ENCODE measurements around the gene CALR3. TPM values are rescaled to one million over a fixed set of nuclear protein-coding genes. Genes with fewer than 3 reads are reported as not detected.
"Not testable (repeated sequence)": the region's sequence is repeated elsewhere in the genome, so short reads cannot be mapped to it uniquely, and the experiment has no call there.

Gene CALR3
- total RNA-seq, 4 donors from 2014 or later = not detected

DNA sequence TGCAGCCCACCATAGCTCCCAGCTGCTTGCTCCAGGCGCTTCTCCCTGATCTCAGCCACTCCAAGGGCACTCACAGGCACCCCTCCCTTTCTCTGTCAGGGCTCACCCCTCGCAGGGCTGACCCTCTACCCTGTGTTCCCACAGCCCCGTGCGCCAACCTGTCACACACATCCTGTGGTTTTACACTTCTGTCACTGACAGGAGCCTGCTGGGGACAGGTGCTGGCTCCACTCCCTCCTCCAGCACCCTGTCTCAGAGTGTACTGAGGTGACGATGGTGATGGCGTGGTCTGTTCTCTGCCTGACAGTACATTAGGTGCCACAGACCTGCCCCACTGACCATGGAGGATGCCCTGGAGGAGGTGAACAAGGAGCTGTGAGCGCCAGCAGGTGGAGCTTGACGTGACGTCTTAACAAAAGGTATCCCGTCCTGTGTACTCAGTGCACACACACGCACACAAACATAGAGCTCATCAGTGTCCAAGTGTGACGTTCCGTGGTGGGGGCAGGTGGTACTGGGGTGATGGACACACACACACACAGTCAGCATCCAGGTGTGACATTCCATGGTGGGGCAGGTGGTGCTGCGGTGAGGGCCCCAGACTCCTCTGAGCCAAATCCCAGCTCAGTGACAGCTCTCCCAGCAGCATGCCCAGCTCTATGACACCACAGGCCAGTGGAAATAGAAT, 21.1 kb upstream of the CALR3 start:
- TF ChIP-seq, protein P1, sequence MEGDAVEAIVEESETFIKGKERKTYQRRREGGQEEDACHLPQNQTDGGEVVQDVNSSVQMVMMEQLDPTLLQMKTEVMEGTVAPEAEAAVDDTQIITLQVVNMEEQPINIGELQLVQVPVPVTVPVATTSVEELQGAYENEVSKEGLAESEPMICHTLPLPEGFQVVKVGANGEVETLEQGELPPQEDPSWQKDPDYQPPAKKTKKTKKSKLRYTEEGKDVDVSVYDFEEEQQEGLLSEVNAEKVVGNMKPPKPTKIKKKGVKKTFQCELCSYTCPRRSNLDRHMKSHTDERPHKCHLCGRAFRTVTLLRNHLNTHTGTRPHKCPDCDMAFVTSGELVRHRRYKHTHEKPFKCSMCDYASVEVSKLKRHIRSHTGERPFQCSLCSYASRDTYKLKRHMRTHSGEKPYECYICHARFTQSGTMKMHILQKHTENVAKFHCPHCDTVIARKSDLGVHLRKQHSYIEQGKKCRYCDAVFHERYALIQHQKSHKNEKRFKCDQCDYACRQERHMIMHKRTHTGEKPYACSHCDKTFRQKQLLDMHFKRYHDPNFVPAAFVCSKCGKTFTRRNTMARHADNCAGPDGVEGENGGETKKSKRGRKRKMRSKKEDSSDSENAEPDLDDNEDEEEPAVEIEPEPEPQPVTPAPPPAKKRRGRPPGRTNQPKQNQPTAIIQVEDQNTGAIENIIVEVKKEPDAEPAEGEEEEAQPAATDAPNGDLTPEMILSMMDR (IDR thresholded peaks at IDR 0.05) = no peak
- no peak for TF ChIP-seq POLR2A (IDR thresholded peaks at IDR 0.05)
- H3K27ac ChIP-seq = no peak overlapping the region
- no peak for DNase-seq
- WGBS, 2 donors = 77 to 90% methylated on average over 2 to 8 of the region's 14 CpGs
- H3K9me3 ChIP-seq = no peaks in the 10 kb centered on the region
- H3K4me3 ChIP-seq = no peak overlapping the region
- peaks cover 43 to 100% (median 46%) of the 10 kb centered on the region in 3 donors for H3K36me3 ChIP-seq
- intact Hi-C loops (cut with DNase I) = no loop called here
- H3K4me1 ChIP-seq = no peaks in the 10 kb centered on the region
- no peaks in the 10 kb centered on the region for H3K27me3 ChIP-seq

- Histone ChIP-seq H3K4me1 (no peaks in the 10 kb centered on the region), H3K36me3 (peaks cover 37 to 100% (median 40%) of the 10 kb centered on the region in 3 donors), H3K27me3 (no peaks in the 10 kb centered on the region), H3K27ac (no peak overlapping the region), H3K9me3 (no peaks in the 10 kb centered on the region), H3K4me3 (no peak overlapping the region)
- WGBS, 2 donors = 77 to 89% methylated on average over 12 to 13 of the region's 15 CpGs
- no peak for DNase-seq
- intact Hi-C loops (cut with DNase I) = no loop called here
- TF ChIP-seq, protein P1 (IDR thresholded peaks at IDR 0.05) = no peak
- TF ChIP-seq POLR2A (IDR thresholded peaks at IDR 0.05) = no peak
These were observed 20.4 kb upstream of the CALR3 start for GRCh38 chr19:16516381-16516780.

GRCh38 chr19:16514383-16515019, 18.5 kb upstream of the CALR3 start:
- intact Hi-C loops (cut with DNase I) = no loop called here
- WGBS, 2 donors = 81 to 90% methylated on average over 7 to 18 of the region's 24 CpGs
- H3K36me3 ChIP-seq = peaks cover 22 to 100% (median 36%) of the 10 kb centered on the region in 3 donors

DNA sequence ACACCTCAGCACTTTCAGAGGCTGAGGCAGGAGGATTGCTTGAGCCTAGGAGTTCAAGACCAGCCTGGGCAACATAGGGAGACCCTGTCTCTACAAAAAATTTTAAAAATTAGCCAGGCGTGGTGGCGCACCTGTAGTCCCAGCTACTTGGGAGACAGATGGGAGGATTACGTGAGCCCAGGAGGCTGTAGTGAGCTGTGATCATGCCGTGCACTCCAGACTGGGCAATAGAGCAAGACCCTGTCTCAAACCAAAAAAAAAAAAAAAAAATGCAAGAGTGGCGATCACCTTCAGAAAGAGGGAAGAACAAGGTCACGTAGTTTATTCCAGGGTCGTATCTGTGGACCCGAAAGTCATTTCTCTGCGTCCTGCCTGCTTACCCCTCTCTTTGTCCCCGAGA, 16.6 kb upstream of the CALR3 start:
- Histone ChIP-seq H3K4me1 (peaks cover 0 to 17% (median 0%) of the 10 kb centered on the region in 3 donors), H3K36me3 (peaks cover 13 to 100% (median 18%) of the 10 kb centered on the region in 3 donors)
- H3K27me3 ChIP-seq; H3K27ac ChIP-seq; H3K4me3 ChIP-seq; H3K9me3 ChIP-seq; intact Hi-C loops (cut with DNase I); DNase-seq: not testable (repeated sequence)
- 91 to 95% methylated on average over 10 of the region's 10 CpGs for WGBS, 2 donors

More at GRCh38 chr19:16514383-16515019, 18.5 kb upstream of the CALR3 start:
- Histone ChIP-seq H3K27me3 (no peaks in the 10 kb centered on the region), H3K9me3 (no peaks in the 10 kb centered on the region), H3K27ac (no peak overlapping the region), H3K4me1 (peaks cover 0 to 10% (median 0%) of the 10 kb centered on the region in 3 donors), H3K4me3 (no peak overlapping the region)
- TF ChIP-seq, protein P1 (IDR thresholded peaks at IDR 0.05) = no peak
- TF ChIP-seq POLR2A (IDR thresholded peaks at IDR 0.05) = no peak
- DNase-seq = no peak

DNA sequence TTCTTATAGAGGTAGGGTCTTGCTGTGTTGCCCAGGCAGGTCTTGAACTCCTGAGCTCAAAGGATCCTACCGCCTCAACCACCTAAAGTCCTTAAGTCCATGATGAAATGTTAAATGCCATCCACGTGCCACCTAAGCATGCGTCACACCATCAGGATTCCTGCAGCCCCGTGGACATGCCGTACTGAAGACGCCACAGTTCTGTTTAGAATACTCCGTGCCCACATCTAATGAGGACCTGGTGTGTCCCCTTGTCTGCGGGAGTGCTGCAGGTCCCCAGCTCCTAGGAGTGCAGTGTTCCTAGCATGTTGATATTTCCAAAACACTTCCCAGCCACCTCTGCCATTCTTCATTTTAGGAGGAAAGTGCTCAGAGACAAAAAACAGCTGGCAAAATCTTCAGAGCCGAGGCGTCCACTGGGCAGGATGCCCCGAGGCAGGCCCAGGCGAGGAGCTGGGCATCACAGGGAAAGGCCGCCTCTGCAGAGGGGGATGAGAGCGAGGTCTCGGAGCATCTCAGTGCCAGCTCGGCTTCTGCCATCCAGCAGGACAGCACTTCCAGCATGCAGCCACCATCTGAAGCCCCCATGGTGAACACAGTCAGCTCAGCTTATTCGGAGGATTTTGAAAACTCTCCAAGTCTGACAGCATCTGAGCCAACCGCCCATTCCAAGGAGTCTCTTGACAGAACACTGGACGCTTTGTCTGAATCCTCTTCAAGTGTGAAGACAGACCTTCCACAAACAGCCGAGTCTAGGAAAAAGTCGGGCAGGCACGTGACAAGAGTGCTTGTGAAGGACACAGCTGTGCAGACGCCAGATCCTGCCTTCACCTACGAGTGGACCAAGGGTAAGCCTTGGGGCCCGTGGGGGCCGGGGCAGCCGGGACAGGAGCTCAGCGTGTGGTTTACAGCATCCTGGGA, 13.4 kb upstream of the CALR3 start:
- intact Hi-C loops (cut with DNase I) = no loop called here
- Histone ChIP-seq H3K9me3 (no peaks in the 10 kb centered on the region), H3K36me3 (peaks cover 2 to 96% (median 12%) of the 10 kb centered on the region in 3 donors), H3K27ac (peak overlapping the region; percentile 30 to 81 (median 71)), H3K4me3 (peak overlapping the region in 1 of 4 donors; percentile 23), H3K27me3 (no peaks in the 10 kb centered on the region), H3K4me1 (peaks cover 0 to 17% (median 0%) of the 10 kb centered on the region in 3 donors)
- TF ChIP-seq, protein P1 (IDR thresholded peaks at IDR 0.05) = no peak
- TF ChIP-seq POLR2A (IDR thresholded peaks at IDR 0.05) = no peak
- WGBS, 2 donors = 84 to 86% methylated on average over 14 to 19 of the region's 28 CpGs
- DNase-seq = no peak

Data from esophagus squamous epithelium (tissue), 5 donors.